Mesenchymal stem cell (in vitro differentiated cells and primary cell): Measurements from ENCODE around the gene LDLRAD3.

Experiments
- DNase-seq: peaks from one replicate; pipeline ENCODE4 v3.0.0-alpha.2; 2013
- H2AFZ ChIP-seq: one replicate; pipeline ENCODE4 v1.6.1; 2013; ENCODE audit warnings: low read depth, mild to moderate bottlenecking, control low read depth, inconsistent platforms, low read length, moderate library complexity
- H2AK5ac ChIP-seq: 2 replicates; pipeline ENCODE4 v1.6.1; 2013; ENCODE audit warnings: low read length, moderate library complexity, mild to moderate bottlenecking, inconsistent platforms; ENCODE audit not compliant: severe bottlenecking
- H2BK120ac ChIP-seq: one replicate; pipeline ENCODE4 v1.6.1; 2013; ENCODE audit warnings: low read depth, mild to moderate bottlenecking, inconsistent platforms, low read length, moderate library complexity
- H2BK12ac ChIP-seq, 2 experiments: one replicate each; pipeline ENCODE4 v1.6.1; 2013; ENCODE audit warnings: inconsistent platforms in 2 of 2, low read length in 2 of 2, mild to moderate bottlenecking in 2 of 2, moderate library complexity in 2 of 2, control low read depth in 1 of 2
- H2BK15ac ChIP-seq: one replicate; pipeline ENCODE4 v1.6.1; 2013; ENCODE audit warnings: mild to moderate bottlenecking, low read depth, inconsistent platforms; ENCODE audit not compliant: poor library complexity, severe bottlenecking
- H2BK5ac ChIP-seq: 2 replicates; pipeline ENCODE4 v1.6.1; 2013; ENCODE audit warnings: low read depth, mild to moderate bottlenecking, low read length, control low read depth, inconsistent platforms; ENCODE audit not compliant: poor library complexity, severe bottlenecking
- H3K14ac ChIP-seq, 2 experiments: one replicate each; pipeline ENCODE4 v1.6.1; 2013; ENCODE audit warnings: inconsistent platforms in 2 of 2, low read length in 2 of 2, control low read depth in 1 of 2, mild to moderate bottlenecking in 1 of 2, moderate library complexity in 1 of 2
- H3K18ac ChIP-seq, 2 experiments: one replicate each; pipeline ENCODE4 v1.6.1; 2013; ENCODE audit warnings: inconsistent platforms in 2 of 2, low read length in 2 of 2, control low read depth in 1 of 2, low read depth in 1 of 2, mild to moderate bottlenecking in 1 of 2
- H3K23ac ChIP-seq, 2 experiments: one replicate each; pipeline ENCODE4 v1.6.1; 2013; ENCODE audit warnings: inconsistent platforms in 2 of 2, low read length in 2 of 2, mild to moderate bottlenecking in 2 of 2, moderate library complexity in 2 of 2, control low read depth in 1 of 2
- H3K27ac ChIP-seq: 2 replicates; pipeline ENCODE4 v1.5.1; 2013; ENCODE audit warnings: mild to moderate bottlenecking, moderate library complexity, low read length, control low read depth, inconsistent platforms; ENCODE audit not compliant: poor library complexity, severe bottlenecking
- H3K27me3 ChIP-seq, 2 experiments: 2 replicates each; pipeline versions ENCODE4 v1.6.1 to v1.7.0; 2013; ENCODE audit warnings: low read length in 2 of 2, mild to moderate bottlenecking in 2 of 2, moderate library complexity in 2 of 2, control low read depth in 1 of 2, inconsistent platforms in 1 of 2; ENCODE audit not compliant: control insufficient read depth in 1 of 2, insufficient read depth in 1 of 2
- H3K36me3 ChIP-seq, 2 experiments: 2 replicates each; pipeline versions ENCODE4 v1.6.1 to v1.7.0; 2013; ENCODE audit warnings: low read length in 2 of 2, control low read depth in 1 of 2, inconsistent platforms in 1 of 2, low read depth in 1 of 2, mild to moderate bottlenecking in 1 of 2; ENCODE audit not compliant: insufficient read depth in 2 of 2, control insufficient read depth in 1 of 2
- H3K4ac ChIP-seq, 2 experiments: one replicate each; pipeline ENCODE4 v1.6.1; 2013; ENCODE audit warnings: inconsistent platforms in 2 of 2, low read length in 2 of 2, mild to moderate bottlenecking in 2 of 2, moderate library complexity in 2 of 2, control low read depth in 1 of 2, low read depth in 1 of 2
- H3K4me1 ChIP-seq: 2 replicates; pipeline ENCODE4 v1.6.1; 2013; ENCODE audit warnings: low read depth, low read length, control low read depth; ENCODE audit not compliant: control insufficient read depth, insufficient read depth
- H3K4me2 ChIP-seq: 2 replicates; pipeline ENCODE4 v1.6.1; 2013; ENCODE audit warnings: low read length, mild to moderate bottlenecking, inconsistent platforms; ENCODE audit not compliant: poor library complexity, severe bottlenecking
- H3K4me3 ChIP-seq, 2 experiments: 2 replicates each; pipeline versions ENCODE4 v1.5.1 to v1.7.0; 2013; ENCODE audit warnings: low read length in 2 of 2, mild to moderate bottlenecking in 2 of 2, control low read depth in 1 of 2, low read depth in 1 of 2; ENCODE audit not compliant: insufficient read depth in 1 of 2
- H3K79me1 ChIP-seq: replicated peaks from 2 replicates; pipeline ENCODE4 v1.6.1; 2013; ENCODE audit warnings: mild to moderate bottlenecking, control low read depth, low read length, inconsistent platforms; ENCODE audit not compliant: poor library complexity, severe bottlenecking
- H3K9ac ChIP-seq: 2 replicates; pipeline ENCODE4 v1.7.0; 2013; ENCODE audit warnings: mild to moderate bottlenecking, low read length, moderate library complexity
- H3K9me3 ChIP-seq: 2 replicates; pipeline ENCODE4 v1.7.0; 2013; ENCODE audit warnings: mild to moderate bottlenecking, low read length; ENCODE audit not compliant: control insufficient read depth
- H4K8ac ChIP-seq: one replicate; pipeline ENCODE4 v1.6.1; 2013; ENCODE audit warnings: inconsistent platforms, mild to moderate bottlenecking, low read length, moderate library complexity
- H4K91ac ChIP-seq: one replicate; pipeline ENCODE4 v1.6.1; 2013; ENCODE audit warnings: mild to moderate bottlenecking, low read length, inconsistent platforms
- WGBS: methylation state at CpG from one replicate; pipeline ENCODE4 v1.1.7; 2013; ENCODE audit warnings: mixed read lengths; 5-methylcytosine and 5-hydroxymethylcytosine counted together

LDLRAD3 gene

GRCh38 chr11:36238036-36238631, 294.3 kb downstream of the LDLRAD3 start:
- Histone ChIP-seq H3K14ac (no peak overlapping the region), H3K9ac (no peak overlapping the region), H3K27me3 (peaks cover 0 to 24% of the 10 kb centered on the region in 2 experiments), H2AFZ (no peak overlapping the region), H2BK5ac (no peak overlapping the region), H4K8ac (no peak overlapping the region), H2BK15ac (no peak overlapping the region), H3K4me3 (no peak overlapping the region), H2BK12ac (no peak overlapping the region), H2AK5ac (no peak overlapping the region), H3K23ac (no peak overlapping the region), H3K36me3 (no peaks in the 10 kb centered on the region), H3K9me3 (no peaks in the 10 kb centered on the region), H2BK120ac (no peak overlapping the region), H4K91ac (no peak overlapping the region), H3K79me1 (no peaks in the 10 kb centered on the region), H3K27ac (no peak overlapping the region), H3K4ac (no peak overlapping the region), H3K4me1 (peaks cover 6% of the 10 kb centered on the region), H3K18ac (no peak overlapping the region), H3K4me2 (no peak overlapping the region)
- no peak for DNase-seq

- WGBS, result no CpG with 5 or more reads among the region's 1 CpG
Observed at GRCh38 chr11:36238881-36239280, 295.0 kb downstream of the LDLRAD3 start.

GRCh38 chr11:36239636-36240035, 295.8 kb downstream of the LDLRAD3 start:
- no peak overlapping the region for H4K91ac ChIP-seq
- no peaks in the 10 kb centered on the region for H3K79me1 ChIP-seq
- WGBS, result 100% methylated on average over 1 of the region's 3 CpGs
- no peak overlapping the region for H2BK120ac ChIP-seq
- no peak overlapping the region for H2BK12ac ChIP-seq
- peak overlapping the region; percentile 24 for H2BK5ac ChIP-seq
- H3K14ac ChIP-seq, result no peak overlapping the region
- H2BK15ac ChIP-seq, result no peak overlapping the region
- H3K27me3 ChIP-seq, result peaks cover 0 to 30% of the 10 kb centered on the region in 2 experiments
- H3K23ac ChIP-seq, result no peak overlapping the region
- H3K9me3 ChIP-seq, result peaks cover under 1% of the 10 kb centered on the region
- H3K4ac ChIP-seq, result no peak overlapping the region
- no peak overlapping the region for H4K8ac ChIP-seq
- H3K18ac ChIP-seq, result no peak overlapping the region
- no peak overlapping the region for H3K27ac ChIP-seq
- DNase-seq, result no peak
- no peak overlapping the region for H3K4me2 ChIP-seq
- H3K9ac ChIP-seq, result no peak overlapping the region
- peaks cover 6% of the 10 kb centered on the region for H3K4me1 ChIP-seq
- H3K36me3 ChIP-seq, result no peaks in the 10 kb centered on the region
- H3K4me3 ChIP-seq, result no peak overlapping the region
- H2AK5ac ChIP-seq, result no peak overlapping the region
- H2AFZ ChIP-seq, result no peak overlapping the region

More at GRCh38 chr11:36238881-36239280, 295.0 kb downstream of the LDLRAD3 start:
- Histone ChIP-seq H2AFZ (no peak overlapping the region), H2BK5ac (no peak overlapping the region), H3K4me1 (peaks cover 6% of the 10 kb centered on the region), H3K27me3 (peaks cover 0 to 29% of the 10 kb centered on the region in 2 experiments), H3K27ac (no peak overlapping the region), H2BK15ac (no peak overlapping the region), H3K9me3 (no peaks in the 10 kb centered on the region), H3K36me3 (no peaks in the 10 kb centered on the region), H2BK120ac (no peak overlapping the region), H3K4me2 (no peak overlapping the region), H4K91ac (no peak overlapping the region), H3K18ac (no peak overlapping the region), H3K9ac (no peak overlapping the region), H2AK5ac (no peak overlapping the region), H3K23ac (no peak overlapping the region), H4K8ac (no peak overlapping the region), H3K4me3 (no peak overlapping the region), H3K79me1 (no peaks in the 10 kb centered on the region), H2BK12ac (no peak overlapping the region), H3K4ac (no peak overlapping the region), H3K14ac (no peak overlapping the region)
- no peak for DNase-seq

GRCh38 chr11:36240173-36240572, 296.3 kb downstream of the LDLRAD3 start:
- peaks cover 5% of the 10 kb centered on the region for H3K9me3 ChIP-seq
- no peak overlapping the region for H3K4me2 ChIP-seq
- H3K23ac ChIP-seq, result no peak overlapping the region
- H4K91ac ChIP-seq, result no peak overlapping the region
- no peaks in the 10 kb centered on the region for H3K79me1 ChIP-seq
- H3K27ac ChIP-seq, result no peak overlapping the region
- no peak overlapping the region for H2AFZ ChIP-seq
- peak overlapping the region; percentile 22 for H2AK5ac ChIP-seq
- no peaks in the 10 kb centered on the region for H3K36me3 ChIP-seq
- no peak overlapping the region for H4K8ac ChIP-seq
- no peak overlapping the region for H3K9ac ChIP-seq
- no peak overlapping the region for H2BK120ac ChIP-seq
- no peak overlapping the region for H2BK15ac ChIP-seq
- no peak for DNase-seq
- H2BK5ac ChIP-seq, result no peak overlapping the region
- WGBS, result 74% methylated on average over 2 of the region's 4 CpGs
- H3K4me3 ChIP-seq, result no peak overlapping the region
- no peak overlapping the region for H3K14ac ChIP-seq
- H2BK12ac ChIP-seq, result no peak overlapping the region
- no peak overlapping the region for H3K4ac ChIP-seq
- peaks cover 0 to 32% of the 10 kb centered on the region in 2 experiments for H3K27me3 ChIP-seq
- no peak overlapping the region for H3K18ac ChIP-seq
- H3K4me1 ChIP-seq, result peaks cover 6% of the 10 kb centered on the region
